IMR-90 (cell line): ENCODE measurements around the gene CPNE2. TPM values are rescaled to one million over a fixed set of nuclear protein-coding genes. Genes with fewer than 3 reads are reported as not detected.

Source experiments
- ATAC-seq: fragments of 200-7000 bp; cut with Tn5 transposase; 2 replicates; pipeline ENCODE4 v1.9.1; 2020; ENCODE audit warnings: low read depth, mild to moderate bottlenecking, moderate library complexity
- BruUV-seq: library from RNA; stranded (reverse); fragments of 400-500 nt; replicated peaks from 2 replicates; lab custom pipeline; 2021; lab: Mats Ljungman, UMichigan
- CTCF ChIA-PET: fragments of 300-600 bp; formaldehyde crosslinking; extraction: SDS; loops from one replicate; lab custom pipeline; 2021; ENCODE audit warnings: antibody characterized with exemption; lab: Yijun Ruan, JAX
- POLR2A ChIA-PET: fragments of 300-600 bp; sonication (Branson Sonifier 250); formaldehyde crosslinking; loops from one replicate; lab custom pipeline; 2022; ENCODE audit warnings: antibody characterized with exemption; ENCODE audit not compliant: unreplicated experiment; lab: Charles Lee
- DNase-seq: peaks from one replicate; pipeline ENCODE4 v3.0.0; 2013
- H2AFZ ChIP-seq: replicated peaks from 2 replicates; pipeline ENCODE3; 2013; ENCODE audit warnings: low read length, mild to moderate bottlenecking; ENCODE audit not compliant: poor library complexity
- H2AK5ac ChIP-seq: 2 replicates; pipeline ENCODE4 v1.6.1; 2013; ENCODE audit warnings: low read depth, low read length, inconsistent platforms
- H2AK9ac ChIP-seq: replicated peaks from 2 replicates; pipeline ENCODE3; 2013; ENCODE audit warnings: mild to moderate bottlenecking, low read depth, low read length, moderate library complexity; ENCODE audit not compliant: poor library complexity
- H2BK120ac ChIP-seq: 2 replicates; pipeline ENCODE4 v1.6.1; 2013; ENCODE audit warnings: low read depth, low read length, inconsistent platforms
- H2BK15ac ChIP-seq: 3 replicates; pipeline ENCODE4 v1.6.1; 2013; ENCODE audit warnings: low read depth, low read length, inconsistent platforms
- H2BK20ac ChIP-seq: 2 replicates; pipeline ENCODE4 v1.6.1; 2013; ENCODE audit warnings: low read depth, mild to moderate bottlenecking, inconsistent platforms, low read length, moderate library complexity
- H2BK5ac ChIP-seq: 2 replicates; pipeline ENCODE4 v1.6.1; 2013; ENCODE audit warnings: mild to moderate bottlenecking, low read depth, low read length, inconsistent platforms; ENCODE audit not compliant: poor library complexity, severe bottlenecking
- H3K14ac ChIP-seq: replicated peaks from 2 replicates; pipeline ENCODE4 v1.6.1; 2013; ENCODE audit warnings: low read depth, low read length, inconsistent platforms
- H3K18ac ChIP-seq: 2 replicates; pipeline ENCODE4 v1.6.1; 2013; ENCODE audit warnings: low read depth, low read length, control low read depth
- H3K23ac ChIP-seq: 2 replicates; pipeline ENCODE4 v1.6.1; 2013; ENCODE audit warnings: low read depth, low read length, inconsistent platforms
- H3K27ac ChIP-seq: 2 replicates; pipeline ENCODE4 v1.5.1; 2013; ENCODE audit warnings: mild to moderate bottlenecking, control low read depth, low read length; ENCODE audit not compliant: insufficient read depth
- H3K27me3 ChIP-seq: 2 replicates; pipeline ENCODE4 v1.6.1; 2013; ENCODE audit warnings: low read length; ENCODE audit not compliant: control insufficient read depth, insufficient read depth
- H3K36me3 ChIP-seq: 2 replicates; pipeline ENCODE4 v1.6.1; 2013; ENCODE audit warnings: low read length, mixed read lengths; ENCODE audit not compliant: control insufficient read depth, insufficient read depth
- H3K4ac ChIP-seq: 2 replicates; pipeline ENCODE4 v1.6.1; 2013; ENCODE audit warnings: low read depth, low read length, inconsistent platforms
- H3K4me1 ChIP-seq: 2 replicates; pipeline ENCODE4 v1.6.1; 2013; ENCODE audit warnings: low read length, mixed read lengths; ENCODE audit not compliant: control insufficient read depth, insufficient read depth
- H3K4me2 ChIP-seq: 2 replicates; pipeline ENCODE4 v1.6.1; 2013; ENCODE audit warnings: low read depth, mild to moderate bottlenecking, control low read depth, low read length, moderate library complexity
- H3K4me3 ChIP-seq: 2 replicates; pipeline ENCODE4 v1.5.1; 2013; ENCODE audit warnings: low read depth, mild to moderate bottlenecking, control low read depth, low read length, moderate library complexity; ENCODE audit not compliant: insufficient read depth
- H3K56ac ChIP-seq: 2 replicates; pipeline ENCODE4 v1.6.1; 2013; ENCODE audit warnings: low read length, inconsistent platforms; ENCODE audit not compliant: insufficient read depth; ENCODE audit errors: extremely low read depth
- H3K79me1 ChIP-seq, 2 experiments: 2 replicates each; pipeline ENCODE4 v1.6.1; 2013; ENCODE audit warnings: low read length in 2 of 2, inconsistent platforms in 1 of 2, low read depth in 1 of 2
- H3K9ac ChIP-seq: 2 replicates; pipeline ENCODE4 v1.6.1; 2013; ENCODE audit warnings: low read depth, low read length, control low read depth
- H3K9me1 ChIP-seq: 2 replicates; pipeline ENCODE4 v1.6.1; 2013; ENCODE audit warnings: low read length, inconsistent platforms; ENCODE audit not compliant: insufficient read depth
- H3K9me3 ChIP-seq: 2 replicates; pipeline ENCODE4 v1.6.1; 2013; ENCODE audit warnings: low read length; ENCODE audit not compliant: control insufficient read depth, insufficient read depth
- H4K20me1 ChIP-seq: 2 replicates; pipeline ENCODE4 v1.6.1; 2013; ENCODE audit warnings: low read length, inconsistent platforms; ENCODE audit not compliant: insufficient read depth
- H4K5ac ChIP-seq: 2 replicates; pipeline ENCODE4 v1.6.1; 2013; ENCODE audit warnings: mild to moderate bottlenecking, low read depth, low read length, control low read depth
- H4K8ac ChIP-seq, 2 experiments: 2 replicates each; pipeline ENCODE4 v1.6.1; 2013; ENCODE audit warnings: low read depth in 2 of 2, low read length in 2 of 2, control low read depth in 1 of 2, inconsistent platforms in 1 of 2
- H4K91ac ChIP-seq: 2 replicates; pipeline ENCODE4 v1.6.1; 2013; ENCODE audit warnings: low read depth, low read length, inconsistent platforms; ENCODE audit not compliant: insufficient read depth
- BHLHE40 ChIP-seq: fragments of 150-350 bp; IDR thresholded peaks from 2 replicates; pipeline ENCODE4 v1.6.1; 2016; ENCODE audit warnings: mild to moderate bottlenecking, low read depth, low read length
- CEBPB ChIP-seq: IDR thresholded peaks from 2 replicates; pipeline ENCODE4 v1.6.1; 2012; ENCODE audit warnings: low read depth, low read length, improper control_type of control experiment
- WGBS, 2 experiments: methylation state at CpG; one replicate each; pipeline versions ENCODE4 v1.1.5 to v1.1.7; 2013; ENCODE audit warnings: missing lambda C conversion rate in 2 of 2; ENCODE audit not compliant: insufficient read length in 1 of 2; ENCODE audit errors: extremely low coverage in 2 of 2; 5-methylcytosine and 5-hydroxymethylcytosine counted together
- dilution Hi-C: fragments of 300-500 bp; cut with HindIII; formaldehyde crosslinking; loops from one replicate; pipeline ENCODE4 v1.14.3; 2018; ENCODE audit warnings: low sequenced_read_pairs; ENCODE audit not compliant: unreplicated experiment
- in situ Hi-C: fragments of 300-500 bp; cut with MboI; formaldehyde crosslinking; loops from 3 replicates; pipeline ENCODE4 v1.14.3; 2019; ENCODE audit warnings: low sequenced_read_pairs, inconsistent platforms, mixed read lengths
- intact Hi-C: fragments of 100-400 bp; cut with micrococcal nuclease; formaldehyde crosslinking; loops from 2 replicates; pipeline ENCODE4 v1.10.0; 2022
- polyA plus RNA-seq, 3 experiments: library from polyadenylated mRNA; depleted of rRNA; stranded (reverse); fragments of >200 nt; gene quantifications; 2 replicates each; pipeline ENCODE4 v1.2.3, GENCODE V29; 2012; ENCODE audit warnings: low replicate concordance in 1 of 3
- total RNA-seq: library from RNA; depleted of rRNA; stranded (reverse); fragments of >200 nt; gene quantifications from 2 replicates; pipeline ENCODE4 v1.2.3, GENCODE V29; 2012

CPNE2 gene
- total and polyA plus RNA-seq, 2 of the 4 experiments (the other 2 are of a cell fraction), result 15.4 to 48.0 TPM

DNA sequence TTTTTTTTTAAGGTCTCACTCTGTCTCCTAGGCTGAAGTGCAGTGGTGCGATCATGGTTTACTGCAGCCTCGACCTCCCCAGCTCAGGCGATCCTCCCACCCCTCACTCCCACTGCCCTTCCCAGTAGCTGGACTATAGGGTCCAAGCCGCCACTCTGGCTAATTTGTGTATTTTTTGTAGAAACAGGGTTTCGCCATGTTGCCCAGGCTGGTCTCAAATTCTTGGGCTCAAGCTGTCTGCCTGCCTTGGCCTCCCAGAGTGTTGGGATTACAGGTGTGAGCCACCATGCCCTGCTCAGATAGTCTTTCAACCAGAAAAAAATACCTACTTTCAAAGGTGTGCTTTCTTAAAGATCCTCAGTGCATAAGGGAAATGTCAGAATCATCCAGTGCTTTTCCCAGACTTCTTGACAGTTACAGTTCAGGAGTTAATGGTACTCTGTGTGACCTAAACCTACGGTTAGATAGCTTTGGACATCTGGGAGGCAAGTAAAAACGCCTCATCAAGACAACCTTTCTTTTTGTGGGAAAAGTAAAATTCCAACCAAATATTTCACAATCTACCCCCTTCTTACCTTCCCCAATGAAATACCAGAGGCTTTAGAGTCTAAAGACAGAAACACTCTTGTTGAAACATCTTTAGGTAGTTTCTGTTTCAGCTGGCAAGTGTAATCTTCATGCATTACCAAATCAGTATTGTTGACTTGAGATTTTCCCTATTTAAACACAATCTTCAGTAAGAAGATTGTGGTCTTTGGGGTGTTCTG, 100.5 kb downstream of the CPNE2 start:
- H2AK9ac ChIP-seq, result no peak overlapping the region
- POLR2A ChIA-PET, result no interaction called here
- CTCF ChIA-PET, result no interaction called here
- H3K23ac ChIP-seq, result peak overlapping the region; percentile 27; the same call in 1 of the 2 replicates
- peak overlapping the region; percentile 74 for H3K27ac ChIP-seq
- peaks cover 18% of the 10 kb centered on the region; the same call in 1 of the 2 replicates for H4K20me1 ChIP-seq
- H3K4me1 ChIP-seq, result peaks cover 23% of the 10 kb centered on the region
- no peaks in the 10 kb centered on the region; the same call in 1 of the 2 replicates for H3K36me3 ChIP-seq
- peak; percentile 69 for DNase-seq
- in situ Hi-C loops, result no loop called here
- dilution Hi-C loops, result no loop called here
- peak overlapping the region; percentile 35; the same call in 1 of the 2 replicates for H2AK5ac ChIP-seq
- H4K91ac ChIP-seq, result peak overlapping the region; percentile 0; the same call in 1 of the 2 replicates
- no peak overlapping the region for H3K9ac ChIP-seq
- ATAC-seq, result no peak; the same call in 1 of the 2 replicates
- peak overlapping the region; percentile 68 for H3K4ac ChIP-seq
- peak overlapping the region; percentile 12; the same call in 1 of the 3 replicates for H2BK15ac ChIP-seq
- no peak overlapping the region for H3K14ac ChIP-seq
- peak overlapping the region; percentile 90 for H3K4me2 ChIP-seq
- no peaks in the 10 kb centered on the region for H3K27me3 ChIP-seq
- H3K4me3 ChIP-seq, result no peak overlapping the region; the same call in 1 of the 2 replicates
- TF ChIP-seq BHLHE40 (no peak), CEBPB (peak; percentile 78)
- H3K9me3 ChIP-seq, result no peaks in the 10 kb centered on the region
- intact Hi-C loops, result no loop called here
- H3K79me1 ChIP-seq, result peaks cover 20 to 62% of the 10 kb centered on the region in 2 experiments
- 0 out of 2 replicates have a peak overlapping the region, but pooled peaks have one; percentile 2 for H3K56ac ChIP-seq
- H2AFZ ChIP-seq, result no peak overlapping the region
- no TSS peak for BruUV-seq
- peak overlapping the region; percentile 22; the same call in 1 of the 2 replicates for H2BK20ac ChIP-seq
- no peak overlapping the region for H4K5ac ChIP-seq
- peak overlapping the region; percentile 94 for H3K18ac ChIP-seq
- H2BK5ac ChIP-seq, result peak overlapping the region; percentile 66
- H3K9me1 ChIP-seq, result no peaks in the 10 kb centered on the region; the same call in 1 of the 2 replicates
- no CpG with 5 or more reads among the region's 7 CpGs for WGBS, 2 experiments
- H4K8ac ChIP-seq, result peak overlapping the region in 1 of 2 experiments; percentile 41; a peak in 2 of 4 replicates
- H2BK120ac ChIP-seq, result peak overlapping the region; percentile 4; the same call in 1 of the 2 replicates
